HG03175 (cell line): ENCODE data around the gene MARCHF11.

Experiments used
- ATAC-seq: cut with Tn5 transposase; IDR thresholded peaks from one replicate; pipeline ENCODE4 v1.9.1; 2021; ENCODE audit warnings: mild to moderate bottlenecking, moderate library complexity; ENCODE audit not compliant: unreplicated experiment

MARCHF11 gene

GRCh38 chr5:16179511-16179935, at the start of gene MARCHF11:
Gene MARCHF11, minus strand, starts transcription at chr5:16179791. Its CDS starts 216 bp downstream, at chr5:16179575.
- ATAC-seq: no peak

DNA sequence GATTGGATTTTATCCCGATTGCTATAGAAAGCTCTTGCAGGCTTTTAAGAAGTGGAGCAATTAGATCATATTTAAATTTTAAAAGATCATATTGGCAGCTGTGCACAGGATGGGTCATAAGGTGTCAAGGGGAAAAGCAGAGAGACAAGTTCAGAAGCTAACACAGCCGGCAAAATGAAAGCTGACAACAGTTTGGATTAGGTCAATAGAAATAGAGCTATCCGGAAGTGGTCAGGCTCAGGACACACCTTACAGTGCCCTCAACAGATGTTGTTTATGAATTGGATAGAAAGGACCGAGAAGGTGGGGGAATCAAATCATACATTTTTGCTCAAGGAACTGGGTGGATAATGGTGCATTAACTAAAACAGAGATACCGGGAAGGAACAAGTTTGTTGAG, 46.3 kb upstream of the MARCHF11 start:
- ATAC-seq: no peak

GRCh38 chr5:16192311-16192710, 12.7 kb upstream of the MARCHF11 start:
- no peak for ATAC-seq

- ATAC-seq: no peak
Measured at GRCh38 chr5:16180789-16181082, 1.1 kb upstream of the MARCHF11 start.

DNA sequence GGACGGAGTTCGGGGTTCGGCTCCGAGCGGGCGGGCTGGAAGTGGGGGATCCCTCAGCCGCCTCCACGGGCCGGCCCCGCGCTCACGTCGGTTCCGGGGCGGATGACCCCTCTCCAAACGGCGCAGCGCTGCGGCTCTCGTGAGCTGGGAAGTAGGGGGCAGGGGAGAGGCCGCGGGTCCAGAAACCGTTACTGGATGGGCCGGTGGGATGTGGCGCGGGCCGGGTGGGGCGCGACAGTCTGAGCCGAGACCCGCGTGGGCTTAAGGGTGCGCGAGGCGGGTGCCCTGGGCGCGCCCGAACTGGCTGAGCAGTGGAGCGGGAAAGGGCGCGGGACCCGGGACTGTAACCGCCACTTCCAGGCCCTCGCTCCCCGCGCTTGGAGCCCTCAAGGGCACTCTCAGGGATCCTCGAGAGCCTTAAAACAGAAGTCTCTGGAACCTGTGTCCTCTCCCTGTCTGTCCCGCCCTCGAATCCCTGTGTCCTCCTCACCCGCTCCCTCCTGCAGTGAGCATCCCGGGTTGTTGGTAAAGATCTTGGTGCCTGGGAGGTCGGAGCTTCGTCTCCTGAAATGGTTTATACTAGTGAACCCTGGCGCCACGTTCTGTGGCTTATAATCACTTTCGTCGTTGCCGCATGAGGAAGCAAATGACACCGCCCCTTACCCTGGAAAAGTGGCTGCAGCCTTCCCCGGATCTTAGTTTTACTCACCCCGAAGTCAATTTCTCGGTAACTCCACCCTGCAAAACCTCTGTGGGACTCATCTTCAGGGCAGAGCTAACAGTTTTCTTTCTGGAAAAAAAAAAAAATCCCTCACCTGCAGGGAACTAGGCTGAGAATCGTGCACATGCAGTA, 571 bp upstream of the MARCHF11 start:
- ATAC-seq: no peak

- ATAC-seq: no peak
Measured at GRCh38 chr5:16178745-16179372, 732 bp downstream of the MARCHF11 start.

DNA sequence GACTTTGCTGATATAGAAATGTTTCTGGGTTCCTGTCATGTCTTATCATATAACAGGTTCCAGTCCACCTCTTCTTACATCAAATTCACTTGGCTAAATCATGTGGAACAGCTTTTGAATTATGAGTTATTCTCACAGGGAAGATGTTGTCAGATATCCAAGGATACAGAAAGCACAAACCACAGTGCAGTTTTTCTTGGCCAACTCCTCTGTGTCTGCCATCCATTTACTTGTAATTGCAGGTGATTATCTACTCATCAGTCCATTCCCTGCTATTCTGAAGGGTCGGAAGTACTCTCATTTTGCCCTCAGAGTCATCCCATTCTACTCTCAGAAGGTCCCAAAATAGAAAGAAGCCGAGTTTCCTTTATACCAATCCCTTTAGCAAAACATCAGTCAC, 10.0 kb downstream of the MARCHF11 start:
- no peak for ATAC-seq

DNA sequence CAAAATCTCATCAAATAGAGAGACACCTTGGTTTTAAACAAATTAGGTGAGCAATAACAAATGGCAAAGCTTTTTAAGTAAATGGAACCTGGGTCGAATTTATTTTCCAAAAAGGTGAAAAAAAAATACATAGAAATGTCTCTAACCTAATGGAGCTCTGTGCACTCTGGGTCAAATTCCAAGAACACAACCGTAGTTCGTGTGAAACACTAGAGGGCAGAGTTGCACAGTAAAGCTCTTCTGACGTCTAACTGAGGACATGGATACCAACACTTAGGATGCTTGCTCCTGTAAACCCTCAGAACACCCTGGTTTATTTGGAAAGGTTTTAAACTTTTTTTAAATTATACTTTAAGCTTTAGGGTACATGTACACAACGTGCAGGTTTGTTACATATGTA, 18.9 kb downstream of the MARCHF11 start:
- peak; percentile 86 for ATAC-seq

- ATAC-seq: no peak
Measured at GRCh38 chr5:16159636-16160035, 20.0 kb downstream of the MARCHF11 start.

- no peak for ATAC-seq
Measured at GRCh38 chr5:16156152-16156551, 23.4 kb downstream of the MARCHF11 start.

- ATAC-seq: no peak
Measured at GRCh38 chr5:16152601-16153568, 26.7 kb downstream of the MARCHF11 start.

DNA sequence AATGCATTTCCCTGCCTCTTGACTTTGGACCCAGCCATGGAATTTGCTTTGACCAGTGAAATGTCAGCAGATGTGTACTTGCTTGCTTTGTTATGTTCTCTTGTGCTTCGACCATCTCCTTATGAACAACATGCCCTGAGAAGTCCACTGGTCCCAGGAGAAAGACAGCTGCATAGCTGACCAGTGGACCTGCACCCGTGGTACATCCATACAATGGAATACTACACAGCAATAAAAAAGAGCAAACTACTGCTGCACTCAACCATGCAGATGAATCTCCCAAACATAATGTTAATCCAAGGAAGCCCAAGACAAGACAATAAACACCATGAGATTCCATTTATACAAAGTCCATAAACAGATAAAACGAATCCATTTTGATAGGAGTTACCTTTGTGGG, 30.0 kb downstream of the MARCHF11 start:
- ATAC-seq: no peak

DNA sequence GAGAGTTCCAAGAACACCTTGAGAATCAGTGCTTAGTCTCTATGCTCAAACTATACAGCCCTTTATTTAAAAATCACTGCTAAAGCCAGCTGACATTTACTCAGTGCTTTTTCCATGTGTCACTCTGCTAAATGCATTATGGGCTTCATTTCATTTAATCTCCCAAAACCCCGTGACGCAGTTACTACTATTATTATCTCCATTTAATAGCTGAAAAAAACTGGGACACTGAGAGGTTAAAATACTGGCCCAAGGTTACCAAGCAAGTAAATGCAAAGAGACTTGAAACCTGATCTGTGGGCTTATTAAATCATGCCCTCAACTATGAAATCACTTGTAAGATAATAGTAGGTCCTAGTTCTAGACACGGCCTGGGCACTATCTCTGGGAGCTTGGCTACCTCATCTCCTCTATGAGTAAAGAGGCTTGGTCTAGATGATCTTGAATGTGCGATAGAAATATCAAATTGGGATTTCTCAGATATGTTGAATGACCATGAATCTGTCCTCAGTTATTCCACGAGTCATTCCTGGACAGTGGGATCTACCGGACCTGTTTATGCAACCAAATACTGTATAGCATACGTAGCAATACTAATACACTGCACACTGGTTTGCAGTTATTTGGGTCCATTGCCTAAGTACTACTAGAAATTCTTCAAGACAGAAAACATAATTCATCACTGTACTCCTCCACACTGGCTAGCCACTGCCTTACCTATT, 32.3 kb downstream of the MARCHF11 start:
- no peak for ATAC-seq

DNA sequence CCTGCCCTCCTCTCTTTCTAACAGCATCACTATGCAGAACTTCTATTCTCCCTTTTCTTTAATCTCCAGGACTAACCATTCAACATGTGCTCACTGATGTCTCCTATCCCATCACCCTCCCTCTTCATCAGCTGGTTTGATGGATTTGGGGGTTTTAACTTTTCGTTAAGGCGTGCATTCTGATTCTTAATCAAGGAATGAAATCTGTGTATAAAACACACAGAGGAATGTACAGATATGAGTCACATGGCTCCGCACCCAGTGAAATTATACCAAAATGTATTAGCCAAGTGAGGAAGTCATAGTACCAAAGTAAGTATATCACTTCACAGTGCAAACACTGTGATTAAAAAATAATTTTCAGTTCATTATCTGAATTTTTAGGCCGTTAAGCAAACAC, 35.2 kb downstream of the MARCHF11 start:
- ATAC-seq: no peak

- ATAC-seq: no peak
Measured at GRCh38 chr5:16143361-16144049, 36.1 kb downstream of the MARCHF11 start.

- no peak for ATAC-seq
Measured at GRCh38 chr5:16140944-16141343, 38.6 kb downstream of the MARCHF11 start.

GRCh38 chr5:16140417-16140816, 39.2 kb downstream of the MARCHF11 start:
- ATAC-seq: no peak

DNA sequence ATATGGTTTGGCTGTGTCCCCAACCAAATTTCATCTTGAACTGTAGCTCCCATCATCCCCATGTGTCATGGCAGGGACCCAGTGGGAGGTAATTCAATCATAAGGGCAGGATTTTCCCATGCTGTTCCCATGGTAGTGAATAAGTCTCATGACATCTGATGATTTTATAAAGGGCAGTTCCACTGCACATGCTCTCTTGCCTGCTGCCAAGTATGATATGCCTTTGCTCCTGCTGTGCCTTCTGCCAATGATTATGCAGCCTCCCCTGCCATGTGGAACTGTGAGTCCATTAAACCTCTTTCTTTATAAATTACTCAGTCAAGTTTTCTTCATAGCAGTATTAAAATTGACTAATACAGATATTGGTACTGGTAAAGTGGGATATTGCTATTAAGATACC, 42.4 kb downstream of the MARCHF11 start:
- no peak for ATAC-seq

DNA sequence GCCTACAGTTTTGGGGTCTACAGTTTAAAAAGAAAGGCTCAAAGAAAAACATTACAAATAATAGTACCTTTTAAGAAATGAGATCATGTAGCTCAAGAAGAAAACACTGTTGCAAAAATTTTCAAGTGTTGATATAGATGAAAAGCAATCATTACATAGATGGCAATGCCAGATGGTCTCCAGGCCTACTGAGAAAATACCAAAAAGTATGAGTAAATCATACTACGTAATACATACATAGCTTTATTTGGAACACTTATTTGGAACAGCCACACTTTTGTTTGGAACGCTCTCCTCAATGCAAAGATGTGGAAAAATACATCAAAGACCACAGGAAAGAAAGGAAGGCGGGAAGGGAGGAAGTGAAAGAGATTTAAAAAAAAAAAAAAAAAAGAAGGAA, 44.1 kb downstream of the MARCHF11 start:
- ATAC-seq: no peak

DNA sequence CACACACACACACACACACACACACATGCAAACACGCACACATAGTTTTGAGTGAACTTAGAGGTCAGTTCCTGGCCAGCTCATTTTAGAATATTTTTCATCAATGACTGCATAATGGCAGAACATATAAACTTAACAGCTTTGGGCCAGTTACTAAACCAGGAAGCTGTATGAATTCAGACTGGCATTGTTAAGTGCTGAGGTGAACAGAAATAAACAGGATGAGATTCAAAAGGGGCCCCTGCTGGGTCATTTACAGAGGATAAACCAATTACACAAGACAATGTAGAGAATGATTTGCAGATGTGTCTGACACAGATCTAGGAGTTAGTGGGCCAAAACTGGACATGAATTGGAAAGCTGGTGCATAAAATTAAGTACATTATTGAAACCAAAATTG, 44.6 kb downstream of the MARCHF11 start:
- no peak for ATAC-seq
